Measurements from ENCODE around the gene PNPLA2. TPM values are rescaled to one million over a fixed set of nuclear protein-coding genes. Genes with fewer than 3 reads are reported as not detected.
A peak's percentile ranks its signal among the peaks of the same experiment; 100 is the strongest.

PNPLA2 gene
- total and polyA plus RNA-seq, 9 donors: 9.0 to 46.1 (median 28.0) TPM

DNA sequence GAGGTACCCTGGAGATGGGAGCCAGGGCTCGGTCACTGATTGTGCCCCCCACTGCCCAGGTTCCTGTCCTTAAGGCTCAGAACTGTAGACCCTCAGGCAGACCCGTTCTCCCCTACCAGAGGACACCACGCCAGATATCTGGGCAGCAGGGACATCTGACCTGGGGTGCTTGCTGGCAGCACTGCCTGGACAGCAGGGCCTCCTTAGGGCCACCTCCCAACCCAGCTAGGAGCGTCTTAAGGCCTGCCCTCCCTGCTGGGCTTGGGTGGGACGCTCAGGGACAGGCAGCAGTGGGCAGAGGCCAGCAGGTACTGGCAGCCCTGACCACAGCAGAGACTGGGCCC is 20.5 kb downstream of the PNPLA2 start:
- Histone ChIP-seq H3K4me1 (ENCODE audit: control insufficient read depth, insufficient read depth, low read length) (peaks cover 61% of the 10 kb centered on the region), H3K9me3 (replicated peaks; ENCODE audit: control insufficient read depth, low read depth, low read length) (no peaks in the 10 kb centered on the region), H3K27me3 (ENCODE audit: control insufficient read depth, insufficient read depth, low read length) (no peaks in the 10 kb centered on the region), H3K36me3 (ENCODE audit: control insufficient read depth, insufficient read depth, low read length) (peaks cover 65% of the 10 kb centered on the region), H3K27ac (ENCODE audit: low read length) (peak overlapping the region; percentile 71), H3K4me3 (ENCODE audit: low read length) (no peak overlapping the region)
- WGBS (ENCODE audit: insufficient coverage): 74% methylated on average over 3 of the region's 5 CpGs
- DNase-seq: no peak

DNA sequence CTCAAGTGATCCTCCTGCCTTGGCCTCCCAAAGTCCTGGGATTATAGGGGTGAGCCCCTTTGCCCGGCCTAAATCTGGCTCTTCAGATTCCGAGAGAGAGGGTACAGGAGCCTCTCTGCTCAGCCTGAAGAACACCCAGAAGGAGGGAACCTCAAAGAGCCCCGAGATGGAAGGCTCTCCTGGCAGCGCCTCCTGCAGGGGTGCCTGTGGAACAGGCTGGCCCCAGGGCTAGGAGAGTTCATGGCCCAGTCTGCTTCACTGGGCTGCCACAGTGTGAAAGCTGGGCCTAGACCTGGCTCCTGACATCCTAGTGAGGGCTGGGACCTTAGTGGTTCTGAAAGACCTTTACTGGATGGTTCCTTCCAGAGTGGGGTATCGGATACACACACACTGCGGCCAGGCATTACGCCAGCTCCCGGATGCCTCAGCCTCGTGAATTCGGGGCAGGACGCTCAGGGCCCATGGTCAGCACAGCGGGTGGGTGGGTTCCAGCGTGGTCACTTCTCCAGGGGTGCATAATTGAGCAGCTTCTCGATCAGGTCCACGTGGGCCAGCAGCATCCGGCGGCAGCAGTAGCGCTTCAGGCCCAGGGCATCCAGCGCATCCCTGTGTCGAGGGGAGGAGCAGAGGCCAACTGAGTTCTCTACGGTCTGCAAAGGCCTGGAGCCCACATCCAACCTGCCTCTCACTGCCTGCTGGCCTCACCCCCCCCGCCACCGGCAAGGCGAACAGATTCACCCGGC is 21.3 kb downstream of the PNPLA2 start:
- Histone ChIP-seq H3K27me3 (ENCODE audit: control insufficient read depth, insufficient read depth, low read length) (no peaks in the 10 kb centered on the region), H3K4me3 (ENCODE audit: low read length) (no peak overlapping the region), H3K36me3 (ENCODE audit: control insufficient read depth, insufficient read depth, low read length) (peaks cover 57% of the 10 kb centered on the region), H3K4me1 (ENCODE audit: control insufficient read depth, insufficient read depth, low read length) (peaks cover 61% of the 10 kb centered on the region), H3K9me3 (replicated peaks; ENCODE audit: control insufficient read depth, low read depth, low read length) (no peaks in the 10 kb centered on the region), H3K27ac (ENCODE audit: low read length) (no peak overlapping the region)
- WGBS (ENCODE audit: insufficient coverage): 78% methylated on average over 20 of the region's 25 CpGs
- DNase-seq: no peak

DNA sequence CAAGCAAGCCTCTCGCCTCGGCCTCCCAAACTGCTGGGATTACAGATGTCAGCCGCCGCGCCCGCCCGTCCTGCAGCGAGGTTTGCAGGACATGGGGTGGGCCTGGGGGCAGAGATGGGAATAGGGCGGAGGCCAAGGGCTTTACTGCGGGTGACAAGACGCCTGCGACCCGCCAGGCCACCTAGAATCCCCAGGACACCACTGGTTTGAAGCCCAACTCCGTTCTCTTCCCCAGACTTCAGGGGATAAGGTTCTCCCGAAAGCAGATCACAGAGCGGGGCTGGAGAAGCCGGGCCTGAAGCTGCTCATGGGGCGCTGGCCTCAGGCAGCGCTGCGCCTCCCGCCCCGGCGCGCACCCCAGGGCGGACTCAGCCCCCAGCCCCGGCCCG is 23.3 kb downstream of the PNPLA2 start:
- H3K4me3 ChIP-seq (ENCODE audit: low read length): peak overlapping the region; percentile 86
- no peaks in the 10 kb centered on the region for H3K9me3 ChIP-seq (replicated peaks; ENCODE audit: control insufficient read depth, low read depth, low read length)
- no peaks in the 10 kb centered on the region for H3K27me3 ChIP-seq (ENCODE audit: control insufficient read depth, insufficient read depth, low read length)
- peaks cover 44% of the 10 kb centered on the region for H3K36me3 ChIP-seq (ENCODE audit: control insufficient read depth, insufficient read depth, low read length)
- WGBS (ENCODE audit: insufficient coverage): 1% methylated on average over 27 of the region's 27 CpGs
- H3K4me1 ChIP-seq (ENCODE audit: control insufficient read depth, insufficient read depth, low read length): peaks cover 70% of the 10 kb centered on the region
- no peak for DNase-seq
- H3K27ac ChIP-seq (ENCODE audit: low read length): peak overlapping the region; percentile 62

DNA sequence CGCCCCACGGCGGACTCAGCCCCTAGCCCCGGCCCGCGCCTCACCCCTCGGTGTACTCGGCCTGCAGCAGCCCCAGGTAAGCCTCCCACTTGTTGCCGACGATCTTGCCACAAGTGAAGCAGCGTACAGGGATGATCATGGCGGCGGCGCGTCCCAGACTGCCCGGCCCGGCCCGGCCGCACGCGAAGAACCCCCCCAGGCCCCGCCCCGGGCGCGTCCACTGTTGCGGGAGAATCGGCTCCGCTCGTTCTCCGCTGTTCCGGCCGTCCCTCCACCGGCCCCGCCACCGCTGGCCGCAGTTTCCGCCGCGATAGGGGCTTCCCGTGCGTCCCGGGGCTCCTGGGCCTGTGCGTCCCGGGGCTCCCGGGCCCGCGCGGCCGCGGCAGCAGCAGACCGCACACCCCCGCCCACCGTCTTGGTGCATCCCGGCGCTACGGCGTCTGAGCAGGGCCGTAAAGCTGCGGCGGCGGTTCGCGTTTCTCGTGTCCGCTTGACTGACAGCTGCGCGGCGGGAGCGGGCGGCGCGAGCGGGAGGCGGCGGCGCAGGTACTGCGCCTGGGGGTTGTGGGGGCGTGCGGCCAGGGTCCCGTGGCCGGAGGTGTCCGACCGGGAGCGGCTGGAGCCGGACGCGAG is 23.8 kb downstream of the PNPLA2 start, which contains the start of the genes POLR2L and TSPAN4:
Gene POLR2L (minus strand): TSS at position 160 of the 633 bp plus-strand sequence. CDS start 21 bp downstream, at position 139.
Gene TSPAN4 (plus strand): TSS at position 483 of the 633 bp plus-strand sequence. CDS start 7,453 bp downstream, outside the sequence.
- under 1% methylated on average over 85 of the region's 87 CpGs for WGBS (ENCODE audit: insufficient coverage)

DNA sequence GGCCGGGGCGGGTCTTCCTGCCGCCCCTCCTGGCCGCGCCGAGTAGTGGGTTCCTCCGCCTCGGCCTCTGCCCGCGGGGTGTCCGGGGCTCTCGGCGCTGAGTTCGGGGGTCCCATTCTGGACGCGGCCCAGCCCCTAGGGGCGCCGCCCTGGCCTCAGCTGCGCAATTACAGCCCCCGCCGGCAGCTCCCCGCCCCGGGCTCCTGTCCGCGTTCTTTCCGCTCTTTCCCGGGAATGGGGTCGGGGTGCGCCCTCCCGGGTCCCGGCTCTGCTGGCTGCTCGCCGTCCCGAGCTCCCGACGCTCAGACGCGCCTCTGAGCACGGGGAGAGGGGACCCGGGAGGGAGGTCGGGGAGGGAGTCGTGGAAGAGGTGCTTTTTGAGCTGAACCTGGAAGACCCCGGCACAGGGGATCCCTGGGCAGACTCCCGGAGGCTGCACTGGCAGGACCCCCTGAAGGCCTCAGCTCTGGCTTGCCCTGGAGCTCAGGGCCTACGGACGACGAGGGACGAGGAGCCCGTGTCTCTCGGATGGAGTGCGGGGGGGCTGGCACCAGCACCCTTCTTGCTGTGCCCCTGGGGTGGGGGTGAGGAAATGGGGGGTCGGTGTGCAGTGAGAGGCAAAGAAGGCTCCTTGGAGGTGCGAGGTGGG is 24.5 kb downstream of the PNPLA2 start:
- DNase-seq: no peak
- Histone ChIP-seq H3K4me3 (ENCODE audit: low read length) (peak overlapping the region; percentile 86), H3K36me3 (ENCODE audit: control insufficient read depth, insufficient read depth, low read length) (peaks cover 32% of the 10 kb centered on the region), H3K27ac (ENCODE audit: low read length) (peak overlapping the region; percentile 93), H3K4me1 (ENCODE audit: control insufficient read depth, insufficient read depth, low read length) (peaks cover 65% of the 10 kb centered on the region), H3K9me3 (replicated peaks; ENCODE audit: control insufficient read depth, low read depth, low read length) (no peaks in the 10 kb centered on the region), H3K27me3 (ENCODE audit: control insufficient read depth, insufficient read depth, low read length) (no peaks in the 10 kb centered on the region)
- WGBS (ENCODE audit: insufficient coverage): under 1% methylated on average over 43 of the region's 53 CpGs

More for the DNA sequence above, 23.8 kb downstream of the PNPLA2 start, which contains the start of the genes POLR2L and TSPAN4:
- peak within 1 kb of the TSS; percentile 93 for H3K27ac ChIP-seq (ENCODE audit: low read length)
- DNase-seq: peak; percentile 95
- no peaks in the 10 kb centered on the region for H3K27me3 ChIP-seq (ENCODE audit: control insufficient read depth, insufficient read depth, low read length)
- H3K4me3 ChIP-seq (ENCODE audit: low read length): peak within 1 kb of the TSS; percentile 86
- H3K4me1 ChIP-seq (ENCODE audit: control insufficient read depth, insufficient read depth, low read length): peaks cover 70% of the 10 kb centered on the region
- H3K9me3 ChIP-seq (replicated peaks; ENCODE audit: control insufficient read depth, low read depth, low read length): no peaks in the 10 kb centered on the region
- H3K36me3 ChIP-seq (ENCODE audit: control insufficient read depth, insufficient read depth, low read length): peaks cover 39% of the 10 kb centered on the region

DNA sequence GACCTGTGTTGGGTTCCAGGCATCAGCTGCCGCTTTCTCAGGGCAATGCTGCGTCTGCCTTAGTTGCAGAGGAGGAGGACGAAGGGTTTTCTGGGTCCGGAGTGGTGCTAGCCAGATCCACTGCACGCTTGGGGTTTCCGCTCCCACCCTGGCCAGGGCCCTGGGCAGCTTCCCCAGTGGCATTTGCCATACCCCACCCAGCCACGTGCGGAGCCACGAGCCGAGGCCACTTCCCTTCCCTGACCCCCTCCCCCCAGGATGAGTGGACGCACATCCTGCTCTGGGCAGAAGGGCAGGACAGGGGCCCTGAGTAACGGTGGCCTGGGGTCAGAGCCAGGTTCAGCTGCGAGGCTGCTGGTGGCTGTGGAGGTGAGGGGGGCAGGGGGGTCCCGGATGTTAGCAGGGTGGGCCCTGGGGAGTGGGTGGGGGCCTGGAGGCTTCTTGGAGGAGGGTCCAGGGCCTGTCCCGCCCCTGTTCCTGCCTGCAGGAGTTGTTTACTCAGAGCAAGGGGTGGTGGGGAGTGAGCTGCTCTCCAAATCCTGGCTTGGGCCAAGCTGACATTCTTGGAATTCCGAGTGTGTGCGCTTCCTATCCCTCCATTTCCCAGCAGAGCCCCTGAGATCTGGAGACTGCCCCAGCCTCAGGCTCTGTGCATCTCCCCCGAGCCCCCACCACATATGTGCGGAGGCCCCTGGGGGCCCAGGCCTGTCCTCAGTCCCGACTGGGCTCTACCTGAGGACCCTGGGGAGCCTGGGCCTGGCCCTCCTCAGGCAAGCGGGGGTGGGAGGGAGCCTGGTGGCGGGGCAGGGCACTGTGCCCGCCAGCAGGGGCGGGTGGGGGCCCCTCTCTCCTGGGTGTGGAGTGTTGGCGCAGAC is 25.3 kb downstream of the PNPLA2 start:
- under 1% methylated on average over 12 of the region's 25 CpGs for WGBS (ENCODE audit: insufficient coverage)
- Histone ChIP-seq H3K9me3 (replicated peaks; ENCODE audit: control insufficient read depth, low read depth, low read length) (no peaks in the 10 kb centered on the region), H3K27ac (ENCODE audit: low read length) (peak overlapping the region; percentile 93), H3K4me3 (ENCODE audit: low read length) (peak overlapping the region; percentile 86), H3K4me1 (ENCODE audit: control insufficient read depth, insufficient read depth, low read length) (peaks cover 66% of the 10 kb centered on the region), H3K27me3 (ENCODE audit: control insufficient read depth, insufficient read depth, low read length) (peaks cover 7% of the 10 kb centered on the region), H3K36me3 (ENCODE audit: control insufficient read depth, insufficient read depth, low read length) (peaks cover 23% of the 10 kb centered on the region)
- DNase-seq: peak; percentile 97

DNA sequence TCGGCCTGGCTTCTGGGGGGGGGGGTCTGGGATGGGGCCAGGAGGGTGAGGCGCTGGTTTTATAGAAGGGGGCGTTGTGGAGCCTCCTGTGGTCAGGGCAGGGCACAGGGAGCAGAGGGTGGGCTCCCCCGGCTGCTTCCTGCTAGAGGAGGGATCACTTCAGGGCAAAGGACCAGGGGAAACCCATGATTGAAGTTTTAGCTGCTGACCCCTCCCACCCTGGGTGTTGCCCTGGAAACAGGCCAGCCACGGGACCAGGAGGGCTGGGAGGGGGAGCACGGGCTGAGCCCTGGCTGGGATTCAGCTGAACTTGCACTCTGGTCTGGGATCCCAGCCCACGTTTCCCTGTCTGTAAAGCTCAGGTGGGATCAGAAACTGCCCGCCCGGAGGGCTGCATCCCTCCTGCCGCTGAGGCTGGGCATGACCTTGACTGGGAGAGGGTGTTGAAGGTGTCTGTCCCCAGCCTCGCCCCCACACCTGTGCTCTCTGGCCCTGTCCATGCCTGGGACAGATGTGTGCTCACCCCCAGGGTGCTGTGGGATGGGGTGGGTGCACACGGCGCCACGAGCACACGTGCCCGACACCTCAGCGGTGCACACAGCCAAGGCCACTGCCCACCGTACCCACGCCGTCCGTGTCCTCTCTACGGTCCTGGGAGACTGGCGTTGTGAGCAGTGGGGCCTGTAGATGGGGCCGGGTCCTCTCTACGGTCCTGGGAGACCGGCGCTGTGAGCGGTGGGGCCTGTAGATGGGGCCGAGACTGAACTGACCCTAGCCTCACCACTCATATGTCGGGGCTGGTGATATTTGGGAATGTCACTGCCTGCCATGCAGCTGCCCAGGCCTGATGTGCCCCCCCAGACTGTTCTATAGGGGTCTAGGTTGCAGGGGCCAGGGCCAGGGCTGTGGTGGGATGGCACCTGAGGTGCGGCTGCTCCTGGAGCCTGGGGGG is 26.3 kb downstream of the PNPLA2 start:
- whole genome bisulfite sequencing (ENCODE audit: insufficient coverage): 21% methylated on average over 16 of the region's 31 CpGs
- Histone ChIP-seq H3K9me3 (replicated peaks; ENCODE audit: control insufficient read depth, low read depth, low read length) (no peaks in the 10 kb centered on the region), H3K36me3 (ENCODE audit: control insufficient read depth, insufficient read depth, low read length) (peaks cover 14% of the 10 kb centered on the region), H3K4me1 (ENCODE audit: control insufficient read depth, insufficient read depth, low read length) (peaks cover 62% of the 10 kb centered on the region), H3K27me3 (ENCODE audit: control insufficient read depth, insufficient read depth, low read length) (peaks cover 10% of the 10 kb centered on the region), H3K27ac (ENCODE audit: low read length) (peak overlapping the region; percentile 93), H3K4me3 (ENCODE audit: low read length) (peak overlapping the region; percentile 86)
- DNase-seq: peak; percentile 97

DNA sequence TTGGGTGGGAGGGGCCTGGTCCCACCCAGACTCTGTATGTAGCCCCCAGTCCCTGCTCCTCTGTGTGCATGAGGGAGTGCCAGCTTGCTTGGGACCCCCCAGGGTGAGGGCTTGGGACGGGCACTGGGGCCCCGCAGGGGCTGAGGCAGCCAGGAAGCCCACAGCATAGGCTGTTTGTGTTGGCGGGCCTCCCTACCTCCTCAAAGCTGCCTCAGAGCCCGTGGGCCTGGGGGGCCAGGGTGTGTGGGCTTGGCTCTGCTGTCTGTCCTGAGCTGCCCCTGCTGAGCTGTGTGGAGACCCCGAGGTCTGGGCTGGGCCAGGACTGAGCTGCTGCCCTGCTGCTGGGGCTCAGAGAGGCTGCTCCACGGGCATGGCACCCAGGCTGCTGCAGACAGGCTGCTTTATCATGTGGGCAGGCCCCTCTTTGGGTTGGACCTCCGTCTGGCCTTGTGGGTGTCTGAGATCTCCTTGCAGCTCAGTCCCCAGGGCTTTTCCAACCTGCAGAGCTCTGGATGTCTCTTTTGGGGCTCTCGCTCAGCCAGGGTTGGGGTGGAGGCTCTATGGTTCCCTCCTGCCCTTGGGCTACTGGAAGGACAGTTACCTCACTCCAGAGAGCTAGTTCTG is 27.3 kb downstream of the PNPLA2 start:
- peak overlapping the region; percentile 93 for H3K27ac ChIP-seq (ENCODE audit: low read length)

More for the DNA sequence above, 27.3 kb downstream of the PNPLA2 start:
- 53% methylated on average over 7 of the region's 8 CpGs for WGBS (ENCODE audit: insufficient coverage)
- Histone ChIP-seq H3K27me3 (ENCODE audit: control insufficient read depth, insufficient read depth, low read length) (peaks cover 20% of the 10 kb centered on the region), H3K36me3 (ENCODE audit: control insufficient read depth, insufficient read depth, low read length) (peaks cover 4% of the 10 kb centered on the region), H3K9me3 (replicated peaks; ENCODE audit: control insufficient read depth, low read depth, low read length) (no peaks in the 10 kb centered on the region), H3K4me1 (ENCODE audit: control insufficient read depth, insufficient read depth, low read length) (peaks cover 62% of the 10 kb centered on the region), H3K4me3 (ENCODE audit: low read length) (no peak overlapping the region)
- no peak for DNase-seq

Measured in muscle of leg (tissue), 11 donors.